Astrocyte of the spinal cord (primary cell): ENCODE measurements around the gene OSBPL10.

Experiments
- DNase-seq: peaks from one replicate; pipeline ENCODE4 v3.0.0; 2011; ENCODE audit warnings: low read depth, low spot score
- H3K4me3 ChIP-seq: 2 replicates; pipeline ENCODE4 v1.5.1; 2011; ENCODE audit warnings: low read depth, mild to moderate bottlenecking, low read length, moderate library complexity
- CTCF ChIP-seq: IDR thresholded peaks from 2 replicates; pipeline ENCODE4 v1.5.1; 2012; ENCODE audit warnings: low read depth, mild to moderate bottlenecking, low read length, inconsistent platforms
- in situ Hi-C: cut with HindIII; loops from 2 replicates; pipeline ENCODE4 v1.10.0; 2017; ENCODE audit warnings: low sequenced_read_pairs

Gene OSBPL10

DNA sequence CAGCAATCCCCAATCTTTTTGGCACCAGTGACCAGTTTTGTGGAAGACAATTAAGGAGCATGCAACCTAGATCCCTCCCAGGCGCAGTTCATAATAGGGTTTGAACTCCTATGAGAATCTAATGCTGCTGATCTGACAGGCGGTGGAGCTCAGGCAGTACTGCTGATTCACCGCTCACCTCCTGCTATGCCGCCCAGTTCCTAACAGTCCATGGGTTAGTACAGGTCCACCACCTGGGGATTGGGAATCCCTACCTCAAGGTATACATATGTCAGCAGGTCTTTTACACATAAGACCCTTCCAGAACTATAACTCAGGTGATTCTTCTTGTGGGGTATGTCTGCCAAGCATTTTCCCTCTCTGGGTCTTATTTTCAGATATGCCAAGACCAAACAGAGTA is 182.2 kb downstream of the OSBPL10 start:
- no peak overlapping the region for H3K4me3 ChIP-seq
- TF ChIP-seq CTCF = no peak
- in situ Hi-C loops = no loop called here
- no peak for DNase-seq

DNA sequence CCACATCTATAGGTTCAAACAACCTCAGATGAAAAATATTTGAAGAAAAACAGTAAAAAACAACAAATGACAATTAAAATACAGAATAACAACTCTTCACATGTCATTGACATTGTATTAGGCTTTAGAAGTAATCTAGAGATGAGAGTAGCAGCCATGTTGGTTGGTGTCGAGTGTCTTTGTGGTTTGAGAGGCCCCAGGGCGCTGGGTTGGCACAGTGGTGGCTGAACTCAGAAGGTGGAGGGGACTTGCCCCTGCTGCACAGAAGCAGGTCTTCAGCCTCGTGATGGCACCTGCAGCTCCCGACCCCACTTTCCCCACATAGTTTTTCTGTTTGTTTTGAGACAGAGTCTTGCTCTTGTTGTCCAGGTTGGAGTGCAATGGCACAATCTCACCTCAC is 187.2 kb downstream of the OSBPL10 start:
- no peak for TF ChIP-seq CTCF
- in situ Hi-C loops = no loop called here

GRCh38 chr3:31791090-31791430 is 190.0 kb downstream of the OSBPL10 start:
- no peak for DNase-seq
- in situ Hi-C loops = no loop called here
- TF ChIP-seq CTCF = no peak

More for the DNA sequence above, 187.2 kb downstream of the OSBPL10 start:
- no peak overlapping the region for H3K4me3 ChIP-seq
- no peak for DNase-seq

GRCh38 chr3:31790193-31791089 is 190.6 kb downstream of the OSBPL10 start:
- H3K4me3 ChIP-seq = no peak overlapping the region
- in situ Hi-C loops = no loop called here
- no peak for TF ChIP-seq CTCF
- DNase-seq = no peak

More at GRCh38 chr3:31791090-31791430, 190.0 kb downstream of the OSBPL10 start:
- H3K4me3 ChIP-seq = no peak overlapping the region

GRCh38 chr3:31789429-31789828 is 191.6 kb downstream of the OSBPL10 start:
- in situ Hi-C loops = no loop called here
- DNase-seq = no peak
- TF ChIP-seq CTCF = no peak
- no peak overlapping the region for H3K4me3 ChIP-seq

DNA sequence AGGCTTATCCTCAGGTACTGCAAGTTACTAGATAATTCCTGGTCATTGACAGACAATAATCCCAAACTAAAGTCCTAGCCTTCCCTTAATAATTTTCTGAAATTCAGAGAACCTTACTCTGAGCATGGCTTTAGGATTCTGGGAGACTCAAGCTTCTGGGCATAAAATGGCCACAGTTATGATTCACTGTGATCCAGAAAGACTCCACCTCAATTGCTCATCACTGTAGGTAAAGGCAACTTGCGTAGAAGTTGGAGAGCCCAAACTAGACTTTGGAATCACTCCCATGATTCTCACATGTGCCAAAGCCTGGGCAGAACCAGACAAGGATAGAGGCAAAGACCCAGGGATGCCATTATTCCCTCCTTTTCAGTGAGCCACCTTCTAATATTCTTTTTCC is 195.3 kb downstream of the OSBPL10 start:
- in situ Hi-C loops = no loop called here
- no peak for TF ChIP-seq CTCF
- no peak overlapping the region for H3K4me3 ChIP-seq
- DNase-seq = no peak
